HepG2 (cell line): Measurements from ENCODE around the gene KLF16. TPM values are rescaled to one million over a fixed set of nuclear protein-coding genes. Genes with fewer than 3 reads are reported as not detected.

Source experiments
- BHLHE40 ChIP-seq: IDR thresholded peaks from 2 replicates; pipeline ENCODE4 v1.6.1; 2011; ENCODE audit warnings: low read length, improper control_type of control experiment
- CBX1 ChIP-seq: IDR thresholded peaks from one replicate; pipeline ENCODE4 v1.6.1; 2016; ENCODE audit warnings: antibody characterized with exemption, low read depth
- ELF4 ChIP-seq: sonication (generic); formaldehyde crosslinking; IDR thresholded peaks from 2 replicates; pipeline ENCODE4 v1.5.0; 2020; ENCODE audit warnings: missing genetic modification reagents, mild to moderate bottlenecking, moderate library complexity, borderline replicate concordance
- KDM5B ChIP-seq: sonication (generic); formaldehyde crosslinking; IDR thresholded peaks from 2 replicates; pipeline ENCODE4 v1.4.0; 2020; ENCODE audit warnings: missing genetic modification reagents, mild to moderate bottlenecking, borderline replicate concordance
- MED8 ChIP-seq: sonication (generic); formaldehyde crosslinking; IDR thresholded peaks from 2 replicates; pipeline ENCODE4 v1.8.1; 2023; ENCODE audit warnings: mild to moderate bottlenecking, missing genetic modification reagents; ENCODE audit not compliant: insufficient replicate concordance
- MIER2 ChIP-seq: IDR thresholded peaks from 2 replicates; pipeline ENCODE4 v1.6.1; 2016; ENCODE audit warnings: missing biosample characterization, missing genetic modification reagents
- MTF1 ChIP-seq: sonication (generic); formaldehyde crosslinking; IDR thresholded peaks from 2 replicates; pipeline ENCODE4 v1.5.0; 2020; ENCODE audit warnings: missing genetic modification reagents
- NR2C2 ChIP-seq: sonication (generic); formaldehyde crosslinking; IDR thresholded peaks from 2 replicates; pipeline ENCODE4 v1.4.0; 2020; ENCODE audit warnings: missing genetic modification reagents, mild to moderate bottlenecking, moderate library complexity, borderline replicate concordance
- SSRP1 ChIP-seq: IDR thresholded peaks from 2 replicates; pipeline ENCODE4 v1.6.1; 2016; ENCODE audit warnings: control low read depth
- ZIK1 ChIP-seq: sonication (generic); formaldehyde crosslinking; IDR thresholded peaks from 2 replicates; pipeline ENCODE4 v1.5.0; 2020; ENCODE audit warnings: mild to moderate bottlenecking, low read depth, missing genetic modification reagents, borderline replicate concordance
- ZNF20 ChIP-seq: sonication (generic); formaldehyde crosslinking; IDR thresholded peaks from 2 replicates; pipeline ENCODE4 v1.4.0; 2020; ENCODE audit warnings: mild to moderate bottlenecking, moderate library complexity, missing genetic modification reagents
- ZNF296 ChIP-seq: sonication (generic); formaldehyde crosslinking; conservative IDR thresholded peaks from 2 replicates; pipeline ENCODE4 v1.5.0; 2020; ENCODE audit warnings: mild to moderate bottlenecking, missing genetic modification reagents
- ZNF335 ChIP-seq: sonication (generic); formaldehyde crosslinking; IDR thresholded peaks from 2 replicates; pipeline ENCODE4 v1.4.0; 2020; ENCODE audit warnings: missing genetic modification reagents
- ZNF343 ChIP-seq: sonication (generic); formaldehyde crosslinking; IDR thresholded peaks from 2 replicates; pipeline ENCODE4 v1.4.0; 2020; ENCODE audit warnings: mild to moderate bottlenecking, missing genetic modification reagents
- ZNF510 ChIP-seq: sonication (generic); formaldehyde crosslinking; IDR thresholded peaks from 2 replicates; pipeline ENCODE4 v1.4.0; 2020; ENCODE audit warnings: low read depth, mild to moderate bottlenecking, missing genetic modification reagents
- ZNF550 ChIP-seq: sonication (generic); formaldehyde crosslinking; IDR thresholded peaks from 2 replicates; pipeline ENCODE4 v1.4.0; 2020; ENCODE audit warnings: mild to moderate bottlenecking, missing genetic modification reagents, borderline replicate concordance
- ZNF564 ChIP-seq: sonication (generic); formaldehyde crosslinking; IDR thresholded peaks from 2 replicates; pipeline ENCODE4 v1.8.1; 2023; ENCODE audit warnings: mild to moderate bottlenecking, missing genetic modification reagents
- ZNF674 ChIP-seq: sonication (generic); formaldehyde crosslinking; IDR thresholded peaks from 2 replicates; pipeline ENCODE4 v1.5.0; 2020; ENCODE audit warnings: low read depth, mild to moderate bottlenecking, missing genetic modification reagents
- ZNF678 ChIP-seq: sonication (generic); formaldehyde crosslinking; IDR thresholded peaks from 2 replicates; pipeline ENCODE4 v1.4.0; 2020; ENCODE audit warnings: mild to moderate bottlenecking, missing genetic modification reagents
- polyA plus RNA-seq, 8 experiments: library from polyadenylated mRNA; depleted of rRNA in 3 of 8; stranded (reverse) in 7 of 8; unstranded in 1 of 8; fragments of >200 nt; fragmentation: Illumina TruSeq in 4 of 8; extraction: Trizol in 4 of 8; gene quantifications; 2 replicates each; pipeline versions ENCODE4 v1.2.1 to v1.2.3, GENCODE V29; 2011 to 2016; ENCODE audit warnings: low read depth in 4 of 8, missing spikeins in 1 of 8, mixed read lengths in 1 of 8; ENCODE audit not compliant: insufficient read depth in 1 of 8
- total RNA-seq, 5 experiments: library from RNA; depleted of rRNA; stranded (reverse); fragments of >200 nt; fragmentation: Illumina TruSeq; extraction: Trizol; gene quantifications; 2 replicates each; pipeline ENCODE4 v1.2.3, GENCODE V29; 2016; ENCODE audit warnings: low read depth in 1 of 5
- TF ChIP-seq, protein P1 (sequence below): sonication (generic); formaldehyde crosslinking; IDR thresholded peaks from 2 replicates; pipeline ENCODE4 v1.4.0; 2020; ENCODE audit warnings: mild to moderate bottlenecking, missing genetic modification reagents
- TF ChIP-seq, protein P2 (sequence below): sonication (generic); formaldehyde crosslinking; IDR thresholded peaks from 2 replicates; pipeline ENCODE4 v1.5.0; 2020; ENCODE audit warnings: missing genetic modification reagents
- TF ChIP-seq, protein P3 (sequence below): sonication (generic); formaldehyde crosslinking; IDR thresholded peaks from 2 replicates; pipeline ENCODE4 v1.8.1; 2023; ENCODE audit warnings: missing genetic modification reagents, inconsistent platforms, borderline replicate concordance
- TF ChIP-seq, protein P4 (sequence below): sonication (generic); formaldehyde crosslinking; IDR thresholded peaks from 2 replicates; pipeline ENCODE4 v1.5.1; 2020; ENCODE audit warnings: mild to moderate bottlenecking, missing genetic modification reagents, moderate library complexity

Gene KLF16
- total and polyA plus RNA-seq, 2 of the 13 experiments (the other 11 are each of a cell fraction or from before 2014, with no cell fraction given) = 3.5 to 6.7 TPM

DNA sequence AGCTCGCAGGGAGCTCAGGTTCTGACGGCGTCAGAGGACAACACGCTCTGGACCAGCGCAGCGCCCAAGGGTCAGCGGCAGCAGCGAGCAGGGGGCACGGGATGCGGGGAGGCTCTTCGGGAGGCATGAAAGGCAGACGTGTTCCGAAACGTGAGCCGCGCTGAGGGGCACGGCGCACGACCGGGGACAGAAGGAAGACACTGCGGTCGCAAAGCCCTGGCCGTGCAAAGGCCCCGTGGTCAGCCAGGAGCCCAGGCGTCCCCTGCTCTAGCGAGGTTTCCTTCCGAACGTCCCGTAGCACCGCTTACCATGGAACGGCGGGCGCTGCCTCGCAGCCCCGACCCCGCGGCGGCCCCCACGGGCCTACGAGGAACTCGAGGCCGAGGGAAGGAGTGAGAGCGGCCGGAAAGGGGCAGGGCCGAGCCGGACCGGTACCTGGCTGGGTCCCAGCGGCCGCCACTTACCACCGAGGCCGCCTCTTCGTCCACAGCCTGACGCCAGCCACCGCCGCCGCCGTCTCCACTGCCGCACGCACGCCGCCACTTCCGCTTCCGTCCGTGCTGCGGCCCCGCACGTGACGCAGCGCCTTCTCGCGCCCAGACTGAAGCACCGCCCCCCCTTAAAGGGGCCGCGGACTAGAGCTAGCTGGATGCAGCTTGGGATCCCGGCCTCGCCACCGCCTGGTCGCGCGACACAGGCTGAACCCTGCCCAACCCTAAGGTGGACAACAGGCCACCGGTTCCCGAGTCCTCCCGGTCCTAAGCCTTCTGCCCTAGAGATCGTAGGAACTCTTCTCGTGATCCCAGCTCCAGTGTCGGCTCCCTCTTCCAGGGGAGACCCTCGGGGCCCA is 12.5 kb upstream of the KLF16 start (continued):
- no peak for TF ChIP-seq MTF1 (CRISPR knock-in tag)
- peak; percentile 71 for TF ChIP-seq KDM5B
- TF ChIP-seq ZNF674 (CRISPR knock-in tag) = no peak
- TF ChIP-seq ZNF564 (CRISPR knock-in tag) = peak; percentile 35; the same call in 1 of the 2 replicates
- no peak for TF ChIP-seq SSRP1 (CRISPR knock-in tag)
- TF ChIP-seq MED8 (CRISPR knock-in tag) = no peak
- TF ChIP-seq, protein P1, sequence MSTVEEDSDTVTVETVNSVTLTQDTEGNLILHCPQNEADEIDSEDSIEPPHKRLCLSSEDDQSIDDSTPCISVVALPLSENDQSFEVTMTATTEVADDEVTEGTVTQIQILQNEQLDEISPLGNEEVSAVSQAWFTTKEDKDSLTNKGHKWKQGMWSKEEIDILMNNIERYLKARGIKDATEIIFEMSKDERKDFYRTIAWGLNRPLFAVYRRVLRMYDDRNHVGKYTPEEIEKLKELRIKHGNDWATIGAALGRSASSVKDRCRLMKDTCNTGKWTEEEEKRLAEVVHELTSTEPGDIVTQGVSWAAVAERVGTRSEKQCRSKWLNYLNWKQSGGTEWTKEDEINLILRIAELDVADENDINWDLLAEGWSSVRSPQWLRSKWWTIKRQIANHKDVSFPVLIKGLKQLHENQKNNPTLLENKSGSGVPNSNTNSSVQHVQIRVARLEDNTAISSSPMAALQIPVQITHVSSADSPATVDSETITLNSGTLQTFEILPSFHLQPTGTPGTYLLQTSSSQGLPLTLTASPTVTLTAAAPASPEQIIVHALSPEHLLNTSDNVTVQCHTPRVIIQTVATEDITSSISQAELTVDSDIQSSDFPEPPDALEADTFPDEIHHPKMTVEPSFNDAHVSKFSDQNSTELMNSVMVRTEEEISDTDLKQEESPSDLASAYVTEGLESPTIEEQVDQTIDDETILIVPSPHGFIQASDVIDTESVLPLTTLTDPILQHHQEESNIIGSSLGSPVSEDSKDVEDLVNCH (CRISPR knock-in tag) = no peak
- no peak for TF ChIP-seq ZNF296 (CRISPR knock-in tag)
- 0 out of 2 replicates have a peak, but pooled peaks have one; percentile 46 for TF ChIP-seq ZNF335 (CRISPR knock-in tag)
- TF ChIP-seq ZNF510 = no peak
- peak; percentile 88 for TF ChIP-seq ELF4 (CRISPR knock-in tag)
- no peak for TF ChIP-seq MIER2 (CRISPR knock-in tag)
- 0 out of 2 replicates have a peak, but pooled peaks have one; percentile 68 for TF ChIP-seq ZNF678
- no peak for TF ChIP-seq ZNF20 (CRISPR knock-in tag)
- no peak; the same call in 1 of the 2 replicates for TF ChIP-seq ZIK1 (CRISPR knock-in tag)
- TF ChIP-seq ZNF343 (CRISPR knock-in tag) = peak; percentile 74; the same call in 1 of the 2 replicates
- TF ChIP-seq ZNF550 (CRISPR knock-in tag) = no peak
- TF ChIP-seq, protein P2, sequence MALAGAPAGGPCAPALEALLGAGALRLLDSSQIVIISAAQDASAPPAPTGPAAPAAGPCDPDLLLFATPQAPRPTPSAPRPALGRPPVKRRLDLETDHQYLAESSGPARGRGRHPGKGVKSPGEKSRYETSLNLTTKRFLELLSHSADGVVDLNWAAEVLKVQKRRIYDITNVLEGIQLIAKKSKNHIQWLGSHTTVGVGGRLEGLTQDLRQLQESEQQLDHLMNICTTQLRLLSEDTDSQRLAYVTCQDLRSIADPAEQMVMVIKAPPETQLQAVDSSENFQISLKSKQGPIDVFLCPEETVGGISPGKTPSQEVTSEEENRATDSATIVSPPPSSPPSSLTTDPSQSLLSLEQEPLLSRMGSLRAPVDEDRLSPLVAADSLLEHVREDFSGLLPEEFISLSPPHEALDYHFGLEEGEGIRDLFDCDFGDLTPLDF (CRISPR knock-in tag) = peak; percentile 97
- peak; percentile 99 for TF ChIP-seq BHLHE40
- TF ChIP-seq, protein P3, sequence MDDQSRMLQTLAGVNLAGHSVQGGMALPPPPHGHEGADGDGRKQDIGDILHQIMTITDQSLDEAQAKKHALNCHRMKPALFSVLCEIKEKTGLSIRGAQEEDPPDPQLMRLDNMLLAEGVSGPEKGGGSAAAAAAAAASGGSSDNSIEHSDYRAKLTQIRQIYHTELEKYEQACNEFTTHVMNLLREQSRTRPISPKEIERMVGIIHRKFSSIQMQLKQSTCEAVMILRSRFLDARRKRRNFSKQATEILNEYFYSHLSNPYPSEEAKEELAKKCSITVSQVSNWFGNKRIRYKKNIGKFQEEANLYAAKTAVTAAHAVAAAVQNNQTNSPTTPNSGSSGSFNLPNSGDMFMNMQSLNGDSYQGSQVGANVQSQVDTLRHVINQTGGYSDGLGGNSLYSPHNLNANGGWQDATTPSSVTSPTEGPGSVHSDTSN (CRISPR knock-in tag) = no peak
- peak; percentile 73 for TF ChIP-seq CBX1
- TF ChIP-seq, protein P4, sequence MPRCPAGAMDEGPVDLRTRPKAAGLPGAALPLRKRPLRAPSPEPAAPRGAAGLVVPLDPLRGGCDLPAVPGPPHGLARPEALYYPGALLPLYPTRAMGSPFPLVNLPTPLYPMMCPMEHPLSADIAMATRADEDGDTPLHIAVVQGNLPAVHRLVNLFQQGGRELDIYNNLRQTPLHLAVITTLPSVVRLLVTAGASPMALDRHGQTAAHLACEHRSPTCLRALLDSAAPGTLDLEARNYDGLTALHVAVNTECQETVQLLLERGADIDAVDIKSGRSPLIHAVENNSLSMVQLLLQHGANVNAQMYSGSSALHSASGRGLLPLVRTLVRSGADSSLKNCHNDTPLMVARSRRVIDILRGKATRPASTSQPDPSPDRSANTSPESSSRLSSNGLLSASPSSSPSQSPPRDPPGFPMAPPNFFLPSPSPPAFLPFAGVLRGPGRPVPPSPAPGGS (CRISPR knock-in tag) = peak; percentile 84; the same call in 1 of the 2 replicates
- peak; percentile 92 for TF ChIP-seq NR2C2 (CRISPR knock-in tag)
